Stimulated activated CD4-positive, alpha-beta T cell treated with anti-CD3 and anti-CD28 coated beads, Interleukin-4, amount 100 ng/mL, for 24 hours (primary cell): ENCODE results near the gene ZBTB40.

ENCODE experiments used
- DNase-seq: peaks from one replicate; pipeline ENCODE4 v3.0.0-alpha.2; 2020

Gene ZBTB40

DNA sequence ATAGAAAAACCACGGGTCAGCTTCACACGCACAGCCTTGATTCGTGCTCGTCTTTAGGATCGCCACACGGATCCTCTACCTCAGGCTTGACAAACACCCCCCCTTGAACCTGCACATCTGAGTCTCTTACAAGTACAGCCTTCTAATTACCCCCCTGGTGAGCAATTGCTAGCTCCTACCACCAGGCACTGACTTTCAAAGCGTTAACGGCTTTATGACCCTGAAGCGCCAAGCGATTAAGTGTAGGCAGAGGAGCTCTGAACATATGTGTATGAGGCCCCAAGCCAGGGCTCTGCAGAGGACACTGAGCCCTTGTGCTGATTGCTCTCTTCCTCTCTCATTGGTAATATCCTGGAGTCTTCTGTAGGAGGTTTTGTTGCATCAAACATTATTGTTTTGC lies 55.9 kb downstream of the ZBTB40 start:
- DNase-seq, result no peak

DNA sequence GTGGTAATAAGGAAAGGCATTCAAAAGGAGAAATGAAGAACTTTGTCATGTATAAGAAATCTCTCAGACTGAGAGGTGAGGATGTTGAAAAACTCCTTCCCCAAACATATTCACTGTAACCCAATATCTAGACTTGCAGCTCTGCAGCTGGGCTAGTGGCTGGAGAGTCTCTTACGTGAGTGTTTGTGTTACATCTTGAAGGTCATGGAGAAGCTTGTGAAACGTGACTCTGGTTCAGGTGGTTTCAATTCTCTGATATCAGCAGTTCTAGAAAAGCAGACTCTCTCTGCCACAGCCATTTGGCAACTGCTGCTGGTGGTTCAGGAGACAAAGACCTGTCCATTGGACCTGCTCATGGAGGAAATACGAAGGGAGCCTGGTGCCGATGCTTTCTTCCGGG lies 56.7 kb downstream of the ZBTB40 start:
- DNase-seq, result no peak

DNA sequence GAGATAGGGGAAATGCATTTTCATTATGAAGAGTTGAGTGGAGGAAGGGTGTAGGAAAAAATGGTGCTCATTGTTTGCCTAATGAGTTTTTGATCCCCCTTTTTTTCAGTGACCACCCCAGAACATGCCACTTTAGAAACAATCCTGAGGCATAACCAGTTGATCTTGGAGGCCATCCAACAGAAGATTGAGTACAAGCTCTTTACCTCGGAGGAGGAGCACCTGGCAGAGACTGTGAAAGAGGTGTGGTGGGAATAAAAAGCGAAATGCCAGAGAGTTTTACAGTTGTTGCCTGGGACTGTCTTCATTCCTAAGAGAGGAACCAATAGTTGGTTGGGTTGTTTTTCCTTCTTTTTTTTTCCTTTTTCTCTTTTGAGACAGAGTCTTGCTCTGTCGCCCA lies 57.3 kb downstream of the ZBTB40 start:
- DNase-seq, result no peak

DNA sequence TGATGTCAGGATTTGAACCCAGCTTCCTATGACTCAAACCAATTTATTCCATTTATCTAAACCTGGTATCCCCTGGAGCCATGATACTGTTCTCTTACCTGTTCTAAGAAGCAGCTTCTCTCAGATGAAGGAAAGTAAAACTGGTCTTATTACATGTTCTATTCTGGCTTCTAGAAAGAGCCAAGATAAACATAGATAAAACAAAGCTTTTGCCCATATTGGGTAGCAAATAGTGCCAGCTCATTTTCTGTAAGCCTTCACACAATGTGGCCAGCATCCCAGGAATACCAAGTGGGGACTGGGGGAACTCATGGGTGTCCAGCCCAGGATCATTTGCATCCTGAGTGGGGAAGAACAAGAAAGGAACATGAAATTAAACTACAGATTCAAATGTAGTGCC lies 58.2 kb downstream of the ZBTB40 start:
- DNase-seq, result no peak

DNA sequence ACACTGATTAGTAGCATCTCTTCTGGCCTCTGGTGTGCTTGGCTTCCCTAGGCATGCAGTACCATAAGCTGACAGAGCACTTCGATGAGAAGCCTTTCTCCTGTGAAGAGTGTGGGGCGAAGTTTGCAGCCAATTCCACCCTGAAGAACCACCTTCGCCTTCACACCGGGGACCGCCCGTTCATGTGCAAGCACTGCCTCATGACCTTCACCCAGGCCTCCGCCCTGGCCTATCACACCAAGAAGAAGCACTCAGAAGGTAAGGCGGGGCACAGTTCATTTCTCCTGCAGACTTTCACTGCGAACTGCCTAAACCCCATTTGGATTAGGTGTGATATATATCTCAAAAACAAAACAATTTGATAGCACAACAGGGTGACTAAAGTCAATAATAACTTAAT lies 61.2 kb downstream of the ZBTB40 start:
- no peak for DNase-seq

DNA sequence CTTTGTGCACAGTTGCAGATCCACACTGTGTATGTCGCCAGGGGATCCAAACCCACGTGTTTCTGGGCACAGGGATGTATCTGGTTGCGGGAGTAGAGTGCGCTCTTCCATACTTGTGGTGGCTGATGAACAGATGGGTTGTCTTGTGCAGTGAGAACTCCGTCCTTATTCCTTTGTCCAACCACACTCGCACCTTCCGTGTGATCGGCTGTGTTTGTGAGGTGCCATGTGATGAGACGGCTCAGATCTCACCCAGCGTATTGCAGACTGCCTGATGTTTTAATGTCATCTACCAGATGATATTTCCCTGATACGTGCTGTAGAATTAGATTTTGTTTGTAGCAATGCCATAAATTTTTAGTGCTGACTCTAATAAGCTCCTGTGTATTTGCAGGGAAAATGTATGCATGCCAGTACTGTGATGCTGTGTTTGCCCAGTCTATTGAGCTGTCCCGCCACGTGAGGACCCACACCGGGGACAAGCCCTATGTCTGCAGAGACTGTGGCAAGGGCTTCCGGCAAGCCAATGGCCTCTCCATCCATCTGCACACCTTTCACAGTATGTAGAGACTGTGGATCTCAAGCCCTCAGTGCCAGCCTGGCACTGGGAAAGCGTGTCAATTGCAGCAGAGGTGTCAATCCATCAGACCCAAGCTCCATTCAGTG lies 65.4 kb downstream of the ZBTB40 start:
- no peak for DNase-seq

DNA sequence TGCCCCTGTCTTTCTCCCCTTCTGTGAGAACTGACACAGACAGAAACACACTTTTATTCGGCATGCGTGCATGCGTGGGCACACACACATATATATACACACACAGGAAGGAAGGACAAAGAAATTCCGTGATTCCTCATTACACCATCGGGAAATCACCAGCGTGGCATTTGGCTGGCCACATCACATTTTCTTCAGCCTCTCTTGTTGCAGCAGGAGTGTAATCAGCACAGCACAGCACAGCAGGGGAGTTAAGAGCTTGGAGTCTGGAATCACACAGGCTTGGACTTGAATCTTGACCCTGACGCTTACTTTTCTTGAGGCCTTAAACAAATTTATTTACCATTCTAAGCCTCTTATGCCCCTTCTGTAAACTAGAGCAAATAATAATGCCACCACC lies 66.3 kb downstream of the ZBTB40 start:
- DNase-seq, result no peak

DNA sequence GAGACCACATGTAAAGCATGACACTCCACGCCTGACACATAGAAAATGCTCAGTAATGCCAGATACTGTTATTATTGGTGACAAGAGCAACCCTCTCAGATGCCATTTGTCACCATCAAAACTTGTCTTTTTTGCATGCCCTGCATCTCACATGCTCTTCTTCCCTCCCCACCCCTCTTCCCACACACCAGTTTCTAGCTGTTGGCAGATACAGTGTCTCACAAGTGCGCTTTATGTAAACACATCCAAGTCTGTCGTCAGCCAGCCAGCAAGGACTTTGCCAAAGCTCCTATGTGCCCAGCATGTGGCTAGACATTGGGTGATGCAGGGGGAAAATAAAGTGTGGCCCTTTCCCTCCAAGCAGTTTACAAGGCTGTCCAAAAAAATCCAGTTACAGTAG lies 66.7 kb downstream of the ZBTB40 start:
- no peak for DNase-seq

DNA sequence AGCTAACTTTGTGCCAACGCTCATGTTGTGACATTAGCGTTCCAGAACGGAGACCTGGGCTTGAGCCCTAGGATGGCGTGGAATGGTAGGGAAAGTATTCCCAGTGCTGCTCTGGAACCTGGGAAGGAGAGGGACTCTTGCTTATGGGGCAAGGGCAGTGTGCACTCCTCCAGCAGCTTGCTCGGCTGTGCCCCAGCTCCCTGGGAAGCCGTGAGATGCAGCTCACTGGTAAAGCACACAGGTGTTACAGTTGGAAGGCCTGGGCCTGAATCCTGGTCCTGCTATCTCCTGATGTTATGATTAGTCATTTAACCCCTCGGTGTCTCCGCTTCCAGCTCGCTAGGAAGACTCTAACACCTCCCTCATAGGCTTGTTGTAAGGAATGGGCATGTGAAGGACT lies 69.2 kb downstream of the ZBTB40 start:
- no peak for DNase-seq

DNA sequence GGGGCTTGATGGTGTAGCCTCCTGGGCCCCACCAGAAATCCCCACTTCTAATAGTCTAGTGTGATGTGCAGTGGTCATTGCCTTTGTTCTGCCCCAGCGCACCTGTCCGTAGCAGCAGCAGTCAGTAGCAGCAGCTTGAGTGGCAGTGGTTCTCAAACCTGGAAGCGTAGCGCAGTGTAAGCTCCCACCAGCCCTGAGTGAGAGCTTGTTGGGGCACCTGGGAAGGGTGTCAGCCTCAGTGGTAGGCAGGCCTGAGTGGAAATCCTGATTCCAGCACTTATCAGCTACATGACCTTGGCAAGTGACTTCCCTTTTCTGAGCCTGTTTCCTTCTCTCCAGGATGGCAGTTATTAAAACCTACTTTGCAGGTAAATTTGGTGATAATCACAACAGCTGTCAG lies 70.0 kb downstream of the ZBTB40 start:
- no peak for DNase-seq

DNA sequence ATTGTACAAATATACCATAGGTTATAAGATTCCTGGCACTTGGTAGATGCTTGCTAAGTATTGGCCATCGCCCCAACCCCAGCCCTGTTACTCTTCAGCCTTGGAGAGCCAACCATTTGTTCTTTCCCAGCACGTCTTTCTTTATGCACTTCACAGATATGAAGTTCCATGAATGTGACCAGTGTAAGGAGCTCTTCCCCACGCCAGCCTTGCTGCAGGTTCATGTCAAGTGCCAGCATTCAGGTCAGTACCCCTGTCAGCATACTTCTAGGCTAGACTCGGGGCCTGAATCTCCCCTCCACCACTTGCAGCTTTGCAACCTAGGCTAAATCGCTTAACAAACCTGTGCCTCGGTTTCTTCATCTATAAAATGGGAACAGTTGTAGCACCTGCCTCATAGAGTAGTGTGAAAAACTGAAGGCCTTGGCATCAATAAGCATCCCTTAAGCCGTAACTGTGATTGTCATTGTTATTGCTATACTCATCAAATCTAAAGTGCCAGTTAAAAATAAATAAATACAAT lies 70.6 kb downstream of the ZBTB40 start:
- no peak for DNase-seq

DNA sequence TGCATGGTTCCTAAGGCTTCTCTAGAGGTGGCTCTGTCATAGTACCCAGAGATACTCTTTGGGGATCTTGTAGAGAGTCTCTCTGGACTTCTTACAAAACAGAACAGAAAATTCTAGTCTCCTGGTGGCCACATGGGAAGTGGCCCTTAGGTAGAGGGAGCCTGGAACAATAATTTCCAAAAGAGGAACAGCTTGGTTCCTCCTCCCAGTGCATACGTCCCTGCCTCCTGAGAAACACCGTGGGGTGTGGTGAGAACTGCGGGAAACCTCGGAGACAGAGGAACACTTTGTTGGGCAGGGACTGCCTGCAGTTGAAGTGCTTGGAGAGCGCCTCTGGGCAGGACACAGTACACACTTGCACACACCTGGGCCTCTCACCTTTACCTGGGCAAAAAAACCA lies 72.8 kb downstream of the ZBTB40 start:
- no peak for DNase-seq

DNA sequence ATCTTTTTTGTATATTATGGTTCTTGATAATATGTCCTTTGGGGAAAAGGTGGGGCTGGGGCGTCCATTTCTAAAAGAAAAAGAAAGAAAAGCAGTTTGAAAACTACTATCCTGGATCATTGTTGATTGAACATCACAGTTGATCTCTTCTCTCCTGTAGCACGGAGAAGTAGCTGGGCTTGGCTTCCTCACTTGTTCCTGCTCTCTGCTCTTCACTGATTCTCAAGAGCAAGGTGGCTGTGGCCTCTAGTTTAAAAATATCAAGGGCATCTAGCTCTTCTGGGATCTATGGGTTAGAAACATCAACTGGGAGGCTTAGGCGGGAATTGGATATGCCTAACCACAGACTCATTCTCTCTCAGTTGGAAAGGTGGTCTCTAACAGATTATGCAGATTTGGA lies 73.6 kb downstream of the ZBTB40 start:
- no peak for DNase-seq

DNA sequence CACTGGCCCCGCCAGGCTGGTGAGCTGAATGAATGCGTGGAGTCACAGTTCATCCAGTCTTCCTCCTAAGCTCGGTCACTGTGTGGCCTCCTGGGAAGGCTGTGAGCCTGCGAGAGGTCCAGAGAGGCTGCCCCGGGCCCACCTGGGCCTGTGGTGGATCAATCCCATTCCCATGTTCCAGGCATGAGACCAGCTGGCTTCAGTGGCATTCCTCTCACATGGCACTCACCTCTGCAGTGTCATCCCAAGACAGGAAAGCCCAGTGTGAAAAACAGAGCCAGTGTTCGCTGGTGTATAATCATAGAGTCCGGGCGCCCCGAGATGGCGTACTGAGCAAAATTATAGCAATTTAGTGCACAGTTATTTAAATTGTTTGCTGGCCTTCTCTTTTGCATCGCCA lies 74.0 kb downstream of the ZBTB40 start:
- DNase-seq, result no peak

DNA sequence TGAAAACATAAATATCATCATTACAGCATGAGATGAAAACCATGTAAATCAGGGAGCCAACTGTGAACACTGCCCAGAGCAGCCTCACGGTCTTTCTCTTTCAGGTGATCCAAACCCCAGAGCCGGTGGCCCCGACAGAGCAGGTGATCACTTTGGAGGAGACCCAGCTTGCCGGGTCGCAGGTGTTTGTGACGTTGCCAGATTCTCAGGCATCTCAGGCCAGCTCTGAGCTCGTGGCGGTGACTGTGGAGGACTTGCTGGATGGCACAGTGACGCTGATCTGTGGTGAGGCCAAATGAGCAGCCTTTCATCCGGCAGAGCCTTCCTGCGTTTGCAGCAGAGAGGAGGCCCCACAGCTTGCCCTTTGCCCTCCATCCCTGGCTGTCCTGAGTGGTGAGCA lies 74.4 kb downstream of the ZBTB40 start:
- DNase-seq, result no peak

DNA sequence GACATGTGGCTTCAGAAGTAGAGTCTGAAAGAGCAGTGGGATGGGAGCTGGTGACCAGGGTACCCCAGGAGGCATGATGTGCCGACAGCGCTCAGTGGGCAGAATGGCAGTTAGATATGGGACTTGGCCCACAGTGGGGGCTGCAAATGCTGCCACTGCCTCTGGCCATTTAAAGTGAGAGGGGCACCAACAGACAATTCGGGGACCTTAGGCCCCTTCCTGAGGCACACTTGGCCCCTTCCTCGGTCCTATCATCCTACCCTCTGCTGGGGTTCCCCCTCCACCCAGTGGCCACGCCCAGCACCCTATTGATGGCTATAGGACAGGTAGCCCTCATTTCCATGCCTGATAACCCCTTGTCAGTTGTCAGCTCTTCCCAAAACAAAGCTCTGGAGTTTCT lies 75.0 kb downstream of the ZBTB40 start:
- DNase-seq, result no peak

DNA sequence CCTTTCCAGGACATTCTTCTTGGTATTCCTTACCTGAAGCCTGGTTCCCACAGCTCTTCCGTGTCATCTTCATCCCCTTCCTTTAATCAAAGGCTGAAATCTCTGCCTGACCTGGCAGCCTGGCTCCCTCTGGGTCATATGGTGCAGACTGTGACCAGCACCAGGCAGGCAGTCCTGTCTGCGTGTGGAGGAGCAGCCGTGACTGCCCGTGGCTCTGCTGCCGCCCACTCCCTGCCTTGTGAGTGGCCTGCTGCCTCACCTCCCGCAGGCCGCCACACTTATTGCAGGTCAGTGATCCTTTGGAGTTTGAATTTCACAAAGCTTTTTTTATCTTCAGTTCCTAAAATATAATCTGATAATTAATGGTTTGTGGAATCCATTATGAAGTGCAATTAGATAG lies 75.5 kb downstream of the ZBTB40 start:
- DNase-seq, result no peak

DNA sequence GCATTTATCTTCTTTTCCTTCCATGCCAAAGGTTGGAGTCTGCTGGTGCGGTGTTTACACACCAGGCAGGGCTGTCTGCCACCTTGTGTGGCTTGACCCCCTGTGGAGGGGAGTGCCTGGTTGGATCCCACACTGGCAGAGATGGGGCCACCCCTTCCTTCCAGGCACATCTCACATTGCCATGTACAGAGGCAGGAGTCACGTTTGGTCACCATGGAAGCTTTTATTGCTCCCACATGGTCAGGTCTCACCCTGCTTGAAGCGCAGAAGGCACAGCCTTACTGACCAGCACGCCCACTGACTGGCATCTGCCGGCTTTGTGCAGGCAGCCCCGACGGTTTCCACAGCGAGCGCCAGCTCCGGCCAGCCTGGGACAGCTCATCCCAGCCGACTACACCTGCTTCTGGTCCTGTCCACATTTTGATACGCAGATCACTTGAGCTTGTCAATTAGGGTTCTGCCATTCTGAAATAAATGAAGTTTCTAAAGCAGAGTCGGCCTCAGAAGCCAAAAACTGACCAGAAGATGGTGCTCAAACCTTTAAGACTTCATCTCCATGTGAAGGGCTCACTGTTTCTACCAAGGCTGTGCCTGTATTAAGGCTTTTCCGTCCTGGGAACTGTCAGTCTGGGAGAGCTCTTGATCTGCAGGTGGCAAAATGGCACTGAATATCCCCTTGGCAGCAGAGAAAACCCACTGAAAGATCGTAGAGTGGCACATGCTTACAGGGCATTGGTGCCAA lies 76.1 kb downstream of the ZBTB40 start:
- DNase-seq, result no peak

DNA sequence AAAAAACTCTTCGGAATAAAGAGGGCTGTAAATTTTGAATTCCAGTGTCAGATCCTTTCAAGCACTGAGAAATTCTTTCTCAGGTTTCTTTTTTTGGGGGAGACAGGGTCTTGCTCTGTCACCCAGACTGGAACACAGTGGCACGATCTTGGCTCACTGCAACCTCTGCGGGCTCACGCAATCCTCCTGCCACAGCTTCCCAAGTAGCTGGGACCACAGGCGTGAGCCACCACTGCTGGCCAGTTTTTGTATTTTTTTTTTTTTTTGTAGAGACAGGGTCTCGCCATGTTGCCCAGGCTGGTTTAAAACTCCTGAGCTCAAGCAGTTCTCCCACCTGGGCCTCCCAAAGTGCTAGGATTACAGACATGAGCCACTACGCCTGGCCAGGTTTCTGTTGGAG lies 76.8 kb downstream of the ZBTB40 start:
- DNase-seq, result no peak

DNA sequence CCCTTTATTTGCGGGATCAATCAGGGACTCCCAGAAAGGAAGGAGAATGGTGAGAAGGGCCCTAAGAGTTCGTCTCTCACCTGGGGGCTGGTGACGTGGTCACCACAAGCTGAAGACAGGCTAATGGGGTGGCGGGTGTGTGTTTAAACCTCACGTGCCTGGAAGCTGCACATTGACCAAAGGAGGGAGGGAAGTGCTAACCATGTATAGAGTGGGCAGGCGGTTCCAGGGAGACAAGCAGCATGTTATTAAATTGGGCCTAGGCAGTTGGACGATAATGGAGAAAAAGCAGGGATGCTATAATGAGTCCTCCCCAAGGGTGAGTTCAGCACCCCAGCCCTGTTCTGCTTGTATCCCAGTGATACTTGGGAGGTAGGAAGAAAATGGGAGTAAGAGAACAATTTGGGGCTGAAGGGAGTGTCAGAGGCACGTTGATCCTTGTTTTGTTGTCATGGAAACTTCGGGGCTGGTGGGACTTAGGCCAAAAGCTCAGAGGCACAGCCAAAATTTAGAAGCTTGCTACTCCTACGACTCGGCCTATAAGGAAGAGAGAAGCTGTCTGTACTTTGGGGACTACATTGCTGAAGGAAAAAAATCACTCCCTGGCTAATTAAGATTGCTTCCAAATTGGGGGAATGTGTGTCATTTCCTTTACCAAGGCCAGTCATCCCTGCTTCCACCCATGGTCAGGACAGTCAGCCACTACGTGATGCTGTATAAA lies 78.4 kb downstream of the ZBTB40 start:
- DNase-seq, result no peak

DNA sequence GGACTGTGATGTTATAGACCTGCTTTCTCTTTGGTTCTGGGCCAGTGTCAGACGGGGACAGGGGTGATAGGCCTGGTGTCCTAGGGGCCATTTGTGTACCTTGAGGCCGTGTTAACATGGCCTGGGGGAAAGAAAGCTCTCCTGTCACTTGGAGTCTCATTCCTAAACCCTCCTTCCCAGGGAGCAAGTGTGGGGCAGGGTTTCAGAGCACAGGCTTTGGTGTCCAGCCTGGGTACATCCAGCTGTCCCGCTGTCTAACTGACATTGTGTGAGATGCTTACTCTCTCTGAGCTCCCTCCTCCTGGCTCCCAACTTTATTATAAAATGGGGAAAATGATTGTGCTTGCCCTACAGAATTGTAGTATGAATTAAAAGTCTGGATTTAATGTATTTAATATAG lies 79.1 kb downstream of the ZBTB40 start:
- no peak for DNase-seq

DNA sequence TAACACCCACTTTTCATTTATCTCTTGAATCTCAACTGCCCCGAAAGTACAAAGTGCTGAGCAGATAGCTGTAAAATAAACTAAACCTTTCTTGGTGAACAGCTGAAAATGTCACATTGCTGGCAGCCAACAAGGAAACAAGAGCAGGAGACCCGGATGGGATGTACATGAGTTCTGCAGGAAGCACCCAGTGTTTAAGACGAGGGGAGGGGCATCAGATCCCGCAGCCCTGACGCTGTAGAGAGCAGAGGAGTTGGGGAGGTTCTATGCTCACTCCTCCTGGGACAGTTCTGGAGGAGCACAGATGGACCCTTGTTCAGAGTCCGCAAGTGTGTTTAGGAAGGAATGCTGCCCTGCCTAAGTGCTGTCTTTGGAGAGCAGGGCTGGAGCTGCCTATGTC lies 79.6 kb downstream of the ZBTB40 start:
- no peak for DNase-seq

DNA sequence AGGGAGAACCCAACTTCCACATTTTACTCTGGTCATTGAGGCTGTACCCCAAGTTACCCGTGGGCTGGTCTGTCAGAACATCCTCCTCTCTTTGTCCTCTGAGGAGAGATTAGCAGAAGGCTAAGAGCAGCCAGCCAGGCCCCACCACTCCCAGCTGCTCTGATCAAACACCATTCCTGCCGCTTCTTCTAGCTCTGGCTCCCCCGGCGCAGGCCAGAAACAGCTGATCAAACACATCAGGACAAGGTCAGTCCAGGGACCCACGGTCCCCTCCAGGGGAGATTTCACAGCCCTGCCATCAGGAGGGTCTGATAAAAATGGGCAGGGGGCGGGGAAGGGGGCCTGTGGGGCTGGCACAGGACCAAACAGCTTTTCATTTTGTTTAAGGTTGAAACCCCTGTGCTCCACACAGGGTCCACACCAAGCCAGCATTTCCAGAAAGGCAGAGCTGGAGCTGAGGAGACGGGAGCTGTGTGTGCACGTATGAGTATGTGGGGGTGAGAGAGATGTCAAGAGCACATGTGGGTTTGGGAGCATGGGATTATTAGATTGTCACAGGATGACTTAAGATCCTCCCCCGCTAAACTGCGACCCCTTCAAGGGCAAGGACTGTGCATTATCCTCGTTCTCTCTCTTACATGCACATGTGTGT lies 81.7 kb downstream of the ZBTB40 start:
- no peak for DNase-seq

DNA sequence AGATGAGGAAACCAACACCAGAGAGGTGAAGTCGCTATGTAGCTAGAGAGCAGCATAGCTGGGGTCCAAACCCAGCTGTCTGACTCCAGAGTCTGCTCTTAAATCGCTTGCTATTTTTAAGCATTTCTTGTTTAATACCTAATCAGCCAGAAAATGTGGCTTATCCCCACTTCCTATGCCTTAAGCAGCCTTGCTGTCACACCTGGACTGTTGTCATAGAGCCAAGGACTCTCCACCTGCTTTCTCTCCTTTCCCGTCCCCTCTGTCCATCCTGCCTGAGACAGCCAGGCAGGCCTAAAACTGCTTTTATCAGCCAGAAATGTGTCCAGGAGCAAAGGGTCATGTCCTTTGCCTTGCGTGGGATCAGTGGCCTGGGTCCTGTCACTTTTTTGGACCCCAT lies 83.3 kb downstream of the ZBTB40 start:
- DNase-seq, result no peak
